Esophagus mucosa (tissue), 1 donor: ENCODE measurements around the gene LMOD1. TPM values are rescaled to one million over a fixed set of nuclear protein-coding genes. Genes with fewer than 3 reads are reported as not detected.
"Not testable (repeated sequence)": the region's sequence is repeated elsewhere in the genome, so short reads cannot be mapped to it uniquely, and the experiment has no call there.

Experiments
- ATAC-seq: fragments of 200-7000 bp; cut with Tn5 transposase; one replicate; pipeline ENCODE4 v1.9.1; 2020
- total RNA-seq: library from RNA; stranded (reverse); gene quantifications from one replicate; pipeline ENCODE4 v1.2.4, GENCODE V29; 2023
- donor health status: DM: yes; HTN: yes; CAD: no.

The LMOD1 gene
- total RNA-seq, 1 donor from 2014 or later, result 4.1 TPM

GRCh38 chr1:201945863-201946223 lies 505 bp downstream of the LMOD1 start:
- no peak for ATAC-seq

DNA sequence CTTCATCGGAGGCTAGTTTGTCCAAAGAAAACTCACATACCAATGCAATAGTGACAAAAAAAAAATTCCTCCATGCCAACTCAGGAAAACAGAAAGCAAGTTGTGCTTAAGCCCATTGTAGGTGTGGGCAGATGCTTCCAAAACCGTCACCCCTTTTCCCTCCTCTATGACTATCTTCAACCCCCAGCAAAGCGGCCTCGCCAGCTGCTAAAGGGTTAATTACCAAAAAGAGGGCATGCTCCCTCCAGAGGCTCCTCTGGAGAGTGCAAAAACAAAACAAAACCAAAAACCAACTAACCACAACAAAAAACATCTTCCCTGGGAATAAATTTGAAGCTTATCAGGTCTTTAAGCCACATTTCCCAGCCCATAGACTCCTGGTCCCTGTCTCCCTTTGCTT lies 1.2 kb downstream of the LMOD1 start:
- no peak for ATAC-seq

DNA sequence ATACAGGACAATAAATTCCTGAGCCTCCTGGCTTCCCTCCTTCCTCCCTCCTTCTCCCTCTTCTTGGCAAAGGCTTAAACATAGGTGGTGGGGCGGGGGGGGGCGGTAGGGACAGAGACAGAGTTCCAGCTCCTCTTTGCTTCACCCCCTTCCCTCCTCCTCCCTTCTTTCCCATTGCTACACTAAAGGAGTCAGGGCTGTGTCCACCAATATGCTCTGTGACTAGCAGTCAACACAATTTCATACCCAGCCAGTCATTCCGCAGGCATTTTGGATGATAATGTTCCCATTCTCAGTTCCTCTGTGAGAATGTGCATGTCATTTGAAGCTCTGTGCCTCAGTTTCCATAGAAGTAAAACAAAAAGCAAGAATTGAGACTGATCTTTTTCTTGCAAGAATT lies 1.7 kb downstream of the LMOD1 start:
- ATAC-seq, result no peak

DNA sequence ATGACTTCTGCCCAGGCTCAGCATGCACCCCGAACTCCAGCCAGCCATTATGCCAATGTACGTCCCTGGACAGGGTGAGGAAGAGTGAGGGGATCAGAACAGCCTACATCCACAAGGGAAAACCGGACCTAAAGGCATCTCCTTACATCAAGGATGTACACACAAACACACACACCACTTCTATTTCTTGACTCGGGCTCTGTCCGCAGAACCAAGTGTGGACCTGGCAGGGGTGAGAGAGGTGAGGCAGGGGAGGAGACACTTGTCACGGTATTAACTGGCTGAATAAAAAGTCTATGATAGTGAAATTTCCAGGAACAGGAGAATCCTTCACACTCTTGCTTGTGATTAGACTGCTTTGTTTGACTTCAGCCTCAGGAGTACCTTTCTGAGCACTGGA lies 2.3 kb downstream of the LMOD1 start:
- no peak for ATAC-seq

GRCh38 chr1:201942129-201942495 lies 4.2 kb downstream of the LMOD1 start:
- no peak for ATAC-seq

- ATAC-seq, result no peak
Observed at GRCh38 chr1:201941420-201942128, 4.8 kb downstream of the LMOD1 start.

DNA sequence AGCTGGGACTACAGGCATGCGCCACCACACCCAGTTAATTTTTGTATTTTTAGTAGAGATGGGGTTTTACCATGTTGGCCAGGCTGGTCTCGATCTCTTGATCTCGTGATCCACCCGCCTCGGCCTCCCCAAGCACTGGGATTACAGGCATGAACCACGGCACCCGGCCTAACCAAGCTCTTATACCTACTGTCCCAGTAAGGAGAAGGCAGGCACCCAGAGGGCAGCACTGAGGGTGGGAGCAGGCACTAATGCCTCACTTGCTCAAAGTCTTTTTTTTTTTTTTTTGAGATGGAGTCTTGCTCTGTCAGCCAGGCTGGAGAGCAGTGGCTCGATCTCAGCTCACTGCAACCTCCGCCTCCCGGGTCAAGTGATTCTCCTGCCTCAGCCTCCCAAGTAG lies 6.0 kb downstream of the LMOD1 start:
- not testable (repeated sequence) for ATAC-seq

GRCh38 chr1:201939574-201939973 lies 6.8 kb downstream of the LMOD1 start:
- no peak for ATAC-seq

DNA sequence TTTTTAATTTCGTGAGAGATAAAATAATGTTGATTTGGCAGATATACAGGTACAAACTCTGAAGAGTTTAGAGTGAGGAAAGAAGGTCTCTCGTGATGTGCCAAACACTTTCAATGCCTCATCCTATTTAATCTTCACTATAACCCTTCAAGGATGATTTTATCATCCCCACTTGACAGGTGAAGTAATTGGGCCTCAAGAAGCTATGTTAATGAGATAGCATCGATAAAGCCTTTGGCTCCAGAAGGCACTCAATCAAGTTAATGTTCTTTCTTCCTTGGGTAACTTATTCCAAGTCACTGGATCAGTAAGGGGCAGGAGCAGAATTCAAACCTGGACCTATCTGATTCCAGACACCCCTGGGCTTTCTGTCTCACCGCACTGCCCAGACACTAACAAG lies 7.2 kb downstream of the LMOD1 start:
- no peak for ATAC-seq

GRCh38 chr1:201938440-201939035 lies 7.8 kb downstream of the LMOD1 start:
- ATAC-seq, result peak; percentile 28

- peak; percentile 76 for ATAC-seq
Observed at GRCh38 chr1:201937624-201938213, 8.6 kb downstream of the LMOD1 start.

DNA sequence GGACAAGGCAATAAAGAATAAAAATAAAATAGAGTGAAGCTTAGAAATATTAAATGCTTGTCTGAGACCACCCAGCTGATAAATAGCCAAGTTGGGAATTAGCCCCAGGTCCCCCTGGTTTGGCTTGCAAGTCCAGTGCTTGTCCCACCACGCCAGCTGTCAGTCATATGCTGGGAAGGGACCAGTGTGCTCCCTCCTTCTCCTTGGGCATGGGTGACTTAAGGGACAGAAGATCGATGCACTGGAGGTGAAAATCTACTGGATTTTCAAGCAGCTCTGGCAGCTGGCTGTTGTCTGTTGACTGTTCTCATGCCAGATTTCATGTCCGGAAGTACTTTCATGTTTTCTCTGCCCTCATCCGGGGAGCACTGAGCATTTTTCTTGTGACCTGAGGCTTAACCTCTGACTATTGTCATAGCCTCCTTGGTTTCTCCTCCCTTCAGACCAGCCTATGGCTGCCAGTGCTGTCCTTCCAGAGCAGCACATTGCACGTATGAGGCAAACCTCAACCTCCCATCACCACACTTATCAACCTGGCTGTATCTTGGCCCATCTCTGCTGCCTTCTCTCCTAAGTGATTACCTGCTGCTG lies 12.4 kb downstream of the LMOD1 start:
- ATAC-seq, result peak; percentile 19

GRCh38 chr1:201930803-201931202 lies 15.5 kb downstream of the LMOD1 start:
- ATAC-seq, result no peak

DNA sequence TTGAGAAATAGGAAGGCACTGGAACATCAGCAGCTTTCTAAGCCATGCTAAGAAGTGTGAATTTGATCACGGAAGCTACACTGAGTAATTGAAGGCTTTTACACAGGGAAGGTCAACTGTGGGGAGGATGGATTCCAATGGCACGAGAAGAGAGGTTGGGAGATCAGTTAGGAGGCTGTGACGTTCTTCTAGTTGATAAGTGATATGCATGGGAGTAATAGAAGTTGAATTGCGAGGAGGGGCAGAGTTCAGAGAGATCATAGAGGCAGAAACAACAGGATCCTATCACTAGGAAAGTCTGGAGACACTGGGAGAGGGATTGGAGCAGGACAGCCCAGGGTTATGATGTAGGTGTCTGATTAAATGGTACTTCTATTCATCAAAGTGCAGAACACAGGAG lies 16.2 kb downstream of the LMOD1 start:
- peak; percentile 28 for ATAC-seq

GRCh38 chr1:201928266-201928665 lies 18.1 kb downstream of the LMOD1 start:
- no peak for ATAC-seq

- ATAC-seq, result no peak
Observed at GRCh38 chr1:201925981-201926645, 20.2 kb downstream of the LMOD1 start.

DNA sequence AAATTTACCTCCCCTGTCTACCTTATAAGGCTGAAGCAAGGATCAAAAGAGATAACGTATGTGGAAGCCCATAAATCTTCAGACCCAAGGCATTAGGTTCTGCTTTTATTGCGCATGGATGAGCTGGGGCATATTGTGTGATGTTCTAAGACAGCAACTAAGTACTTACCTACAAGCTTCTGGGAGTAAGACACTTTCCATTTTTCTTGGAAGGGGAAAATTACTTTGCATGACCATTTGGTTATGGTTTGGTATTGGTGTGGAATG lies 21.1 kb downstream of the LMOD1 start:
- no peak for ATAC-seq

GRCh38 chr1:201921952-201922558 lies 24.3 kb downstream of the LMOD1 start:
- ATAC-seq, result no peak

- ATAC-seq, result no peak
Observed at GRCh38 chr1:201918343-201918742, 28.0 kb downstream of the LMOD1 start.

- peak; percentile 22 for ATAC-seq
Observed at GRCh38 chr1:201917362-201918033, 28.9 kb downstream of the LMOD1 start.

GRCh38 chr1:201916649-201917249 lies 29.6 kb downstream of the LMOD1 start:
- ATAC-seq, result peak; percentile 50
